NCI-H1105 treated with DMSO at 0.1 percent for 48 hours (cell line): ENCODE data around the gene CDH4.
A peak's percentile ranks its signal among the peaks of the same experiment; 100 is the strongest.
"Not testable (repeated sequence)": the region's sequence is repeated elsewhere in the genome, so short reads cannot be mapped to it uniquely, and the experiment has no call there.

Source experiments
- DNase-seq: peaks from one replicate; lab custom pipeline; 2025; lab: John Stamatoyannopoulos, UW

Gene CDH4

DNA sequence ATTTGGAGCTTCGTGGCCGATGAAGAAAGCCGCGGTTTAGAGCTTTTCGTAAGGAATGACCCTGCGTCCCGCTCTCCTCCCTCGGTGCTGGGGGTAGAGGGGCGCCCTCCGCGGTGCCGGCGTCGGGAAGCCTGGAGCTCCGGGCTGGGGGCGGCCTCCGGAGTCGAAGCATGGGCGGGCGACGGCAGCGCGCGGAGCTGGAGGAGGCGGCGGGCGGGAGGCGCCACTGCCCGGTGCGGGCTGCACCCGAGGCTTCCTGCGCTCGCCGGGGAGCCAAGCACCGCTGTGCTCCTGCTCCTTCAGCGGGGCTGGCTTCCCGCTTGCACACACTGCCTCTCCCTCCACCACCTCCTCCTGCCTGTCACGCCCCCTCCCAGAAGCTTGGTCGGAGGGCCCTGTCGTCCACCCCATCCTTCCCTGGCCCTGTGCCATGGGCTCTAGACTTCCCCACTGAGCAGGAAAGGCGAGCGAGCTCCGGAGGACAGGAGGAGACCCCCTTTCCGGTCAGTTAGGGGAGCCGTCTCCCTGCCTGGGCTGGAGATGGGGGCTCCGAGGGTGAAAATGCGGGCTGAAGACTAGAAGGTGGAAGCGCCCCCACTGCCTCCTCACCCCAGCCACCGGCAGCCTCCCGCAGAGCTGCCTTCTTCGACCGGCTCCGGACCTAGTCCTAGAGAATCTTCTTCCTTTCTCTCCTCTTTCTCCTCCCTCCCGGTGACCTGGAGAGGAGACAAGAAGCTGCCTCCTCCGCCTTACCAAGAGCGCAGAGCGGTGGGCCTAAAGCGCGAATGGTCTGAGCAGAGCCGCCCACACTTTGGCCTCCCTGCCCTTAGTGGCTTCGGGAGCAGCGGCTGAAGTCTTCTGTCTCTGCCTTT lies 1.8 kb downstream of the CDH4 start:
- DNase-seq, result peak; percentile 36

DNA sequence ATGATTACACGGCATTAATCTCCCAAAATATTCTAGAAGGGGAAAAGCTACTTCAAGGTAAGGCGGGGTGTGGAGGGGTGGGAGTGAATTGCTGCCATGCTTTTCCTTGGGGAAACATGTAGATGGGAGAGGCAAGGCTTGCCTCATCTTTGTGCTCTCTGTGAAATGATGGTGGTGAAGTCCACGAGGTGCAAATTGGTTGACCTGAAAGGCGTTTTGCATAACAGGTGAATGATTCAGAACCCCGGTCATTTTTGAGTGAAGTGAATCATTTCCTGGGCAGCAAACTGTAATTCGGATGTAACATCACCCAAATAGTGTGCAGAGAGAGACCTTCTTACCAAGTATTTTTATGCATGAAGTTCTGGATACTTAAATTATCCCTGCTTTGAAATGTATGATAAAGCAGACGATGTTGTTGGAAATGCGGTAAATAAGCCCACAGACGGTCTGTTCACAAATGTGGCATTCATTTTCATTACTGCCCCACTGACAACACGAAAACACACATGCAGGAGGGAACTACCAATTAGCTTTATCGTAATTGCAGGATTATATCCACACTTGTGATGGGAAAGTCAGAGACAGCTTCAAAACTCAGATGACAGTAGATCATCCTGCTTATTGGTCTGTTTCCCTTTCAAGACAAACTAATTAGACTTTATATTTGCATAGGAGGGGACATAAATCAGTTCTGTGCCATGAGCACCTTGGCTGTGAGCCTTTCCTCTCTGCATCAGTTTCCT lies 3.0 kb downstream of the CDH4 start:
- no peak for DNase-seq

DNA sequence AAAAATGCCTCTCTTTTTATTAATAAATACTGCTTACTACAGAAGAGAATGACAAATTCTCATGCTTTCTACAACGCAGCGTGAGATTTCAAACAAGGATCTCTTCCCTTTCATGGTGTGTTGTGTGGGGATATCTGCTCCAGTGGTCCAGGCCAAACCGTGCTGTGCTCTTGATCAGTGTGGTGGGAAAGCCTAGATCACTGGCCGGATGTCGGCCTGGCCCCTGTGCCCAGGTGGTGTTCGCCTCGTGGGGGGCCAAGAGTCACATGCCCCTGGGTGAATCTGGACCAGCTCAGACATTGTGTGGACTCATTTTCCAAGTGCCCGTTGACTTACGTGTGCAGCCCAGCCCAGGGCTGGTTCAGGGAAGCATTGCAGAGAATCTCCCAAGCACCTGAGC lies 4.3 kb downstream of the CDH4 start:
- DNase-seq, result no peak

DNA sequence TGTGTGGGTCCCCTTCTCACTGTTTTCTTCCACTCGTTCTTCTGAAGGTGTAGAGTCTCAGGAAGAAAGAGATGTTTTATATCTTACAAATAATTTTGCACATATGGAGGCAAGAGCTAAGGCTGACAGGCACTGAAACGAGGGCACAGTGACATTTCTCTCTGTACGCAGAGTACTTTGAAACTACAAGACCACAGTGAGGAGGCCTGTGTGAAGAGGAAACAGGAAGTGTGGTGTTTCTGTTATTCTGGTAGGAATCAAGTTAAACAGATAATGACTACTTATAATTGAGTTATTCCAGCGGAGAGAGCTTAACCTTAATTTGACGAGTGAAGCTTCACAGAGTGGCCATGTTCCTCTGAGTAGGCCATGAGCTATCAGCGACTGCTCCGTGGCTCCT lies 4.8 kb downstream of the CDH4 start:
- no peak for DNase-seq

DNA sequence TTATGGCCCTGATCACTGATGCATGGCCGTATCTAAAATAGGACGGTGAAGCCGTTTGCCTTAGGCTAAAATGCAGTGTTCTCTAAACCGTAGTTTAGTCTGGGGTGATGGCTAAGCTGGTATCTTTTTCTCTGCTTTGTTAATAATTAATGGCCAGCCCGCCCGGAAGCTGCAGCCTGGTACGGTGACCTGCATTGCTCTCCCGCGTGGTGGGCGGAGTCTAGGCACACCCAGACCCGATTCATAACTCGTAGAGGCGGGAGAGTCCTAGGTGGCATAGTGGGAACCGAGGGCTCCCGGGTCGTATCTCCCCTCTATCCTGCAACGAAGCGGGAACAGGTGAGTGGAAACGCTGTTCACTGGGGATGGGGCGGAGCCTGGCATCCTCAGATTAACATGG lies 5.5 kb downstream of the CDH4 start:
- no peak for DNase-seq

DNA sequence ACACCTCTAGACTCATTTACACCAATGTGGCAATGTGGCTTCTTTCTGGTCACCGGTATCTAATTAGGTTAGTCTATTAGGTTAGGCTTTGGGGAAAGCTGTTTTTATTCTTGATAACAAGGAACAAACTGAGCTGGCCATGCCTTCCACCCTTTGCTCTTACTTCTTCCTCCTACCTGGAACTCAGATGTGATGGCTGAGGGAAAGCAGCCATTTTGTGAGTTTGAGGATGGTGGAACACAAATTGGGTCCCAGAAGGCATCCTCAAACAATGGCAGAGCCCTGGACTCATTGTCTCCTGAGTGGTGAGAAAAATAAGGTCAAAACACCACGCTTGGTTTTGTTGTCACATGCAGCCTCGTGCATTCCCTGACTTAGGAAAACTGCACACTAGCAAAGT lies 7.7 kb downstream of the CDH4 start:
- DNase-seq, result no peak

DNA sequence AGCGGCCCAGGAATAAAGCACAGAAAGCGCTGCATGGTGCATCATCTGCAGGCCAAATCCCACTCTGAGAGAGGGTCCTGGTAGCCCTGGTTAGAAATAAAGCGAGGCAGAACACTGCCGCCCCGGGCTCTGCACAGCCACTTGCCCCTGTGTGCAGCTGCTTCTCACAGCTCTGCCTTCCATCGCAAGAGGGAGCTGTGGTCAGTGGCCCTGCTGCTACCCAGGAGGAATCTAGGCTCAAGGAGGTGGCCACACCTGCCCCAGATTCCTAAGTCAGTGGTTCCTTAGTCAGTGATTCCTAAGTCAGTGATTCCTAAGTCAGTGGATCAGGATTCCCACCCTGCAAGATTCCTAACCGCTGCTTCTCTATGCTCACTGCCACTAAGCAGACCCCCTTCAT lies 8.8 kb downstream of the CDH4 start:
- no peak for DNase-seq

DNA sequence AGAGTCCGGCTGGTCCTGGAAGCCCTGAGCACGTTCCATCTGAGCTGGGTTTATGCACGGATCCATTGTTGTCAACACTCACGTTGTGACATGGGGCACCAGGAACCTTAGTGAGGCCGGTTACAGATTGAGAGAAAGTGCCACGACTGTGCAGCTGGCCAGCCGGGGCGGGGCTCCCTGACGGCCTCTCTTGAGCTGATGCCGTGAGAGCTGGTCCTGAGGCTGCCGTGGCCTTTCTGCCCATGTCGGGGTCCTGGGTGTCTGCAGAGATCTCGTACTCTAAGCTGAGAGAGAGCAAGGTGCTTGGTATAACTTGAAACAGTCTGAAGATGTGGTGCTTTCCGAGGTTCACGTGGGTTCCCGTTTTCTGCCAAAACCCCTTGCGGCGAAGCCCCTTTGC lies 10.0 kb downstream of the CDH4 start:
- no peak for DNase-seq

DNA sequence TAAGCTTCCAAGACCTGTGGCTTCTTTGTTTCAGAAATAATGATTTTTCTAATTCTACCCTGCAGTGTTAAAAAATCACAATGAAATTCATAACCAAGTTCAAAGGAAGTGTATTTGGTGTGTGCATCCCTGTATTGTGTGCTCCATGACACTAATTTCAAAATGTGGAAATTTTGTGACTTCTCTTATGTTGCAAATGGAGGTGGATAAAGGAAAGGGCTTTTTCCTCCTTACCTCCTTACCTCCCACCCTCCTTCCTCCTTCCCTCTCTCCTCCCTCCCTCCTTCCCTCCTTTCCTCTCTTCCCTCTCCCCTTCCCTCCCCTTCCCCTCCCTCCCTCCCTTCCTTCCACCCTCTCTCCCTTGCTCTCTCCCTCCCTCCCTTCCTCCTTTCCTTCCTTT lies 10.5 kb downstream of the CDH4 start:
- DNase-seq, result no peak

DNA sequence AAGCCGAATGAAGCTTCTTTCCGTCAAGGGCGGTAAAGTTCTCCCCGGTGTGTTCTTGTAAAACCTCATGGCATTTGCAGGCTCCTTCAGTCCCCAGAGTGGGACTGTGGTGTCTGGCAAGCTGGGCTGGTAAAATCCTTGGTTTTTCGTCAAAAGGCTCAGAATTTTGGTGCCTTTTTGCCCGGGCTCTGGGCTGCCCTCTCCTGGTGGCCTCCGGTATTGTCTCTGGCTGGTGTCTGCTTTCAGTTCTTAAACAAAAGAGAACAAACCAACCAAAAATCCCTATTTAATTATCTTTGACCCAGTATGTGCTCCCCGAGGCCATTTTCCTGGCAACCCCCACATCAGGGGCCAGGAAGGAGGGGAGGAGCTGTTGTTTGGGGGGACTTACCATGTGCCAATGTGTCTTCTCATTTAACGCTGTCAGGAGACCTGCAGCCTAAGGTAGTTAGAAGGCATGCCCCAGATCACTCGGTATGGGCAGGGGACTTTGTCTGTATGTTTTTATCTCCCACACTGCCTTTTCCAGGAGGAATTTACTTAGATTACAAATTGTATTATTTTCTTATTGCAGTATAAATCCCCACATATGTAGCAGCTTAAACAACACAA lies 11.1 kb downstream of the CDH4 start:
- no peak for DNase-seq

DNA sequence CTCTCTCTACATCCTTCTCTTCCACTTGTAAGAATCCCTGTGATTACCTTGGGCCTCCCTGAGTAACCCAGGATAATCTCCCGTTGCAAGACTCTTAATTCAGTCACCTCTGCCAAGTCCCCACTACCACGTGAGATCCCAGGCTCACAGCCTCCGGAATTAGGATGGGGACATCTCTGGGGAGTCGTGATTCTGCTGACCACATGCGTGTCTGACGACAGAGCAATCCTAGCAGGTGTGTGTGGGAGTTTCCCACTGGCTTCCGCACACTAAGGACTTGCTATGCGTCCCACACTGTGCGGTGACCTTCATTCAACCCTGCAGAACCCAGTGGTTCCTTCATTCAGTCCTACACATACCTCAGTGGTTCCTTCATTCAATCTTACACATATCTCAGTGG lies 11.9 kb downstream of the CDH4 start:
- no peak for DNase-seq

DNA sequence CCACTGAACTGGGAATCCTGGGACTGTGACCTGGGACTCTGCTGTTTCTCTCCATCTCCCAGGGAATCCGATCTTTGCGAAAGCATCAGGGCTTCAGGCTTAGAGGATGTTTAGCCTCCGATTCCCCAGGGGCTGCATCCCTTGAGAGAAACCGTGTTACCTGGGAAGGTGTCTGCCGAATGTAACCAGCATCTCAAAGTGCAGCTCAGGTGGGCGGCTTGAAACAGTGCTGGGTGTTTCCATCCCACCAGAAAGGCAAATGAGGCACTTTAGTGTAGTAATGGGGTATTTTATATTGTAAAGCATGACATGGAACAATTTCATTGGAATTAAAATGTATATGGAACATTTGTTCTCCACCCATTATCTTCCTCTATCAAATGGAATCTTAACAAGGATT lies 15.2 kb downstream of the CDH4 start:
- DNase-seq, result no peak

DNA sequence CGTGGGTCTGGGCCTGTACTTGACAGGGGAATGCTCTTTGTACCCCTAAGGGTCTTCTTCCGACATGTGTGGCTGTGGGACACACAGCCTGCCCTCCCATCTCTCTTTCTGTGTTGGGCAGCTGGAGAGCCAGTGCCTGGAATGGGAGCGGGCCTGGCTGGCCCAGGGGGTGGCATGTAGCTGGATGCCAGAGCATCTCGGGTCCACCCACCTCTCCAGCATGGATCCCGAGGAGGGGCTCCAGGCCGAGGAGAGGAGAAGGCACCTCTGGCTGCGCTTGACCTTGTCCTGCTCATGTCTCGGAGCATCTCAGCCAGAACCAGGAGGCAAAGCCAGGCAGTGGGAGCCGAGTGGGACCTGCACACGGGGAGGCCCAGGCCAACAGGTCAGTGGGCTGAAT lies 16.0 kb downstream of the CDH4 start:
- no peak for DNase-seq

DNA sequence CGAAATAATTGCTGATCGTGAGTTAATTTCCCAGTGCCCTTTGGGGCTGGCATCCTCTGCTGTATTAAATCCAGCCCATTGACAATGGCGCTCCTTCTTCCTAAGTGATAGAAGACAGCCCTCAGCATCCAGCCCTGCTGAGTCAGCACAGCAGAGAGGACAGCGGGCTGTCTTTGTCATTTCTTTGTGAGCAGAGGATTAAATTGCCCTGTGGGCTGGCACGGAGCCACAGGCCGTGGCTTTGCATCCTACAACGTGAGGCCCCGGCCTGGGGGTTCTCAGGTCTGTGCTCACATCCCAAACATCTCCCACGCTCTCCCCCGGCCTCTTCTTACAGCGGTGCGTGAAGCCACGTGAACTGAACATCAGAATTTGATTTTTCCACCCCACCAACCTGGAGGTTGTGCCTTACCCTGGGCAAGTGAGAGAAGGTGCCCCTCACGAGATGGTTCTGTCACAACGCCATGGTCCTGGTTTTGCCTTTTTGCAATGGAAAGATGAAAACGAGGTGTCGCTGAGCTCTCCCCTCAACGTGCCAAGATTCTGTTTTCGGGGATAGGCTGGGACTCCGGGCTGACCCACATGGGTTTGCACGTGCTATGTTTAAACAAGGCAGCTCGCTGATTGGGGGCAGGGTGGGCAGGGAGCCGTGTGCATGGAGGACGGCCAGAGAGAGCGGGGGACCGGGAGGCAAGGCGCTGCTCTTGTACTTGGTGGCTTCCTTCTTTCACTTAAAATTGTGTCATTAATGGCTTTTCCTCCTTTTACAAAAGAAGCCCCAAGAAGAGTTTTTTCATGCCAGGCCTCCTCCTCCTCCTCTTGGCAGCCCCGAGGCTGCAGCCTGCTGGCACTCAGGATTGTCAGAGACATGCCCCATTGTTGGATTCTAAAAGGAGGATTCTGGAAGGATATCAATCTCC lies 19.5 kb downstream of the CDH4 start:
- peak; percentile 65 for DNase-seq

DNA sequence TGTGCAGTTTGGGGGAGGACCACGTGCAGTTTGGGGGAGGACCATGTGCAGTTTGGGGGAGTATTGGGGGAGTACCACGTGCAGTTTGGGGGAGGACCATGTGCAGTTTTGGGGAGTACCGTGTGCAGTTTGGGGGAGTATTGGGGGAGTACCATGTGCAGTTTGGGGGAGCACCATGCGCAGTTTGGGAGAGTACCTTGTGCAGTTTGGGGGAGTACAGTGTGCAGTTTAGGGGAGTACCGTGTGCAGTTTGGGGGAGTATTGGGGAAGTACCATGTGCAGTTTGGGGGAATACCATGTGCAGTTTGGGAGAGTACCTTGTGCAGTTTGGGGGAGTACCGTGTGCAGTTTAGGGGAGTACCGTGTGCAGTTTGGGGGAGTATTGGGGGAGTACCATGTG lies 21.0 kb downstream of the CDH4 start:
- not testable (repeated sequence) for DNase-seq

DNA sequence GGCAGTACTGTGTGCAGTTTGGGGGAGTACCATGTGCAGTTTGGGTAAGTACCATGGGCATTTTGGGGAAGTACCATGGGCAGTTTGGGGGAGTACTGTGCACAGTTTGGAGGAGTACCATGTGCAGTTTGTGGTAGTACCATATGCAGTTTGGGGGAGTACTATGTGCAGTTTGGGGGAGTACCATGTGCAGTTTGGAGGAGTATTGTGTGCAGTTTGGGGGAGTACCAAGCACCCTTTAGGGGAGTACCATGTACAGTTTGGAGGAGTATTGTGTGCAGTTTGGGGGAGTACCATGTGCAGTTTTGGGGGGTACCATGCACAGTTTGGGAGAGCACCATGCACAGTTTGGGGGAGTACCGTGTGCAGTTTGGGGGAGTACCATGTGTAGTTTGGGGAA lies 21.6 kb downstream of the CDH4 start:
- DNase-seq, result not testable (repeated sequence)

DNA sequence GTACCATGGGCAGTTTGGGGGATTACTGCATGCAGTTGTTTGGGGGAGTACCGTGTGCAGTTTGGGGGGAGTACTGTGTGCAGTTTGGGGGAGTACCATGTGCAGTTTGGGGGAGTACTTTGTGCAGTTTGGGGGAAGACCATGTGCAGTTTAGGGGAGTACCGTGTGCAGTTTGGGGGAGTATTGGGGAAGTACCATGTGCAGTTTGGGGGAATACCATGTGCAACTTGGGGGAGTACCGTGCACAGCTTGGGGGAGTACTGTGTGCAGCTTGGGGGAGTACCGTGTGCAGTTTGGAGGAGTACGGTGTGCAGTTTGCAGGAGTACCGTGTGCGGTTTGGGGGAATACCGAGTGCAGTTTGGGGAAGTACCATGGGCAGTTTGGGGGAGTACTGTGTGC lies 22.3 kb downstream of the CDH4 start:
- no peak for DNase-seq

DNA sequence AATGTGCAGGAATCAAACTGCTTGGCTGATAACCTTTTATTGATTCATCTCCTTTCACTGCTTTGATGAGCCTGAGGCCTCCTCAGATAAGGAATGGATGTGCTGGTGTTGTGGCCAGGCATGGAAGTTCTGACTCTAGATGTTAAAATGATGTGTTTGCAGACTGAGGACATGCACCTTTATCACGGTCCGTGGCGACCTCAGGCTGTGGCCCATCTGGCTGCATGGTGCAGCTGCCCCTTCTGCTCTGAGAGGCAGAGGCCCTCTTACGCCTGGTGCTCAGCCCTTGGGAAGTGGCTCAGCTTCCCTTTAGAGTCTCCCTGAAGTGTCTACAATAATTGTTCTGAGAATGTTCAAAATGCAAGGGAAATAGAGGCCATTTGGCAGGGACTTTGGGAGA lies 26.2 kb downstream of the CDH4 start:
- DNase-seq, result no peak

DNA sequence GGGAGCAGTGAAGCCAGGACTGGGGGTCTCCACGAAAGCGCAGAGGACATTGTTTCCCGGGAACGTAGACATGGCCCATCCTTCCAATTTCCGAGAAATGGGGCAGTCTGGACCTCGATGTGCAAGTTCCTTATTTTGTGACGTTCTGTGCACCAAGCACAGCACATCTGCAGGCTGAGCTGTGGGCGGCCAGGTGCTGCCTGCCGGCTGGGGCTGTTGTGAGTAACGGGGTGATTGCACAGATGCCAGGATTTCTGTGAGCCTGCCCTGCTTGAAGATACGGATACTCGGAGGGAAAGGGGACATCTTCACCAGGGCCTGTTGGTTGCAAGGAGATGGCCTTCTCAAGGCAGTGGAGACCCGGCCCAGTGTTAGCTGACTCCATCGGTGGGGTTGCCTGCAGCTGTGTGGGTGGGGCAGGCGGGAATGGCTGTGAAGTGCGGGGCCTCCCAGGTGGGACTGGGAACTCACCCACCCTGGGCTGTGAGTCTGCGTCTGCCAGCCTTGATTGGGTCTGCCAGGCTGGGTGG lies 27.6 kb downstream of the CDH4 start:
- DNase-seq, result no peak

DNA sequence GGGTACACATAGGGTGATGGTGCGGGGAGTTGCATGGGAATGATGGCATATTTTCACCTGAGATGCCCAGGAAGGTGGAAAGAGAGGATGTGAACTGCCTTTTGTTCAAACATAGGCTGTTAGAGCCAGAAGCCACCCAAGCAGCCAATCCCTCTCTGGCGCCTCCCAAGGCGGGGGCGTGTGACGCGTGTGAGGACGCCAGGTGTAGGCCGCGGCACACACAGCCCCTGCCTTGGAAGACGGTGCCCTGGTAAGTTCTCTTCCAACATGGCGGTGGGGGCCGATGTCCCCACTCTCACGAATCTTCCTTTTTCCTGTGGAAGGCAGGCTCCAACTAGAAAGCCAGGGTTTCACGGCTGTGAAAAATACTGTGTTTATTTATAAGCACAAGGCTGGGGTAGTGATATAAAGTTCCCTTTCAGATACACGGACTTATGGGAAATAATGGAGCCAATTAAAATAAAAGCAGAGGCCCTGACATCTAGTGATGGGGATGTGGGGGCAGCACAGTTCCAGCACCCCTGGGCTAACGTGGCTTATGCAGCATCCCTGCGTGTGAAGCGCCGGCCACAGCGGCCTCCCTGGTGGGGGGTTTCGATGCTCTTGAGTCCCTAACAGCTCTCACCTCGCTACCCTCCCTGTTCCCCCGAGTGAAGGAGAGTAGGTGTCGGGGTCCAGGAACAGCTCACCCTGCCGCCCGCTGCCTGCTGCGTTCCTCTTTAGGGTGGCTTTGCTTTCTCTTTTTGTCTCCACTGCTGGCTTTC lies 28.3 kb downstream of the CDH4 start:
- DNase-seq, result no peak

DNA sequence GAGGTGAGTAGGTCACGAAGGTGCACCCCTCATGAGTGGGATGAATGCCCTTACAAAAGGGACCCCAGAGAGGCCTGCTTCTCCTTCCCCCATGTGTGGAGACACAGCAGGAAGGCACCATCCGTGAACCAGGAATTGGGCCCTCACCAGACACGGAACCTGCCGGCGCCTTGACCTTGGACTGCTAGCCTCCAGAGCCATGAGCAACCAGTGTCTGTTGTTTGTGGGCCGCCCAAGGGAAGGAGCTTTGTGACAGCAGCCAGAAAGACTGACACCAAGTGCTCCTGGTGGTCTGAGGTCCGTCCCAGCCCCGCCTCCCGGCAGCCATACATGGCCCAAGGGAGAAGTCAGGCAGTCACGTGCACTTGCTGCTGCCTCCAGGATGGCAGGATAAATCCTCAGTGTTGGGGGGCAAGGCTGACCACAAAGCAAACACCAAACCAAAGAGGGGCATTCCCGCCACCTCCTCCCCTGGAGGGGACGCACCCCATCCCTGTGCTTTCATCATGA lies 29.3 kb downstream of the CDH4 start:
- no peak for DNase-seq
